Thoracic aorta (tissue), 2 donors: ENCODE data around the gene MOGAT1. TPM values are rescaled to one million over a fixed set of nuclear protein-coding genes. Genes with fewer than 3 reads are reported as not detected.

Experiments used
- ATAC-seq: fragments of 150-250 bp; one replicate; pipeline ENCODE4 v1.8.0; 2017; ENCODE audit warnings: low read depth; ENCODE audit not compliant: insufficient number of reproducible peaks, low FRiP score
- DNase-seq: peaks from one replicate; pipeline ENCODE4 v3.0.0-alpha.2; 2020; ENCODE audit warnings: low spot score
- H3K27ac ChIP-seq, 2 donors: fragments of 200-600 bp; sonication (generic); 1 replicate in 1 of 2; 2 replicates in 1 of 2; pipeline ENCODE4 v1.5.1; 2016; ENCODE audit warnings: mild to moderate bottlenecking in 2 of 2, moderate library complexity in 2 of 2
- H3K27me3 ChIP-seq: fragments of 200-600 bp; sonication (generic); replicated peaks from 2 replicates; pipeline ENCODE4 v1.6.0; 2016; ENCODE audit warnings: mild to moderate bottlenecking; ENCODE audit not compliant: insufficient read depth
- H3K36me3 ChIP-seq: fragments of 200-600 bp; sonication (generic); one replicate; pipeline ENCODE4 v1.5.1; 2016
- H3K4me1 ChIP-seq, 2 donors: fragments of 200-600 bp; sonication (generic); 1 replicate in 1 of 2; 2 replicates in 1 of 2; pipeline versions ENCODE4 v1.5.1 to v1.6.0; 2016; ENCODE audit warnings: low read depth in 2 of 2, mild to moderate bottlenecking in 1 of 2; ENCODE audit not compliant: control insufficient read depth in 1 of 2
- H3K4me3 ChIP-seq: fragments of 200-600 bp; sonication (generic); 2 replicates; pipeline ENCODE4 v1.5.1; 2016; ENCODE audit warnings: mild to moderate bottlenecking
- H3K9me3 ChIP-seq: fragments of 200-600 bp; sonication (generic); 2 replicates; pipeline ENCODE4 v1.5.1; 2016
- CTCF ChIP-seq: fragments of 200-600 bp; sonication (generic); IDR thresholded peaks from one replicate; pipeline ENCODE4 v1.5.1; 2019; ENCODE audit warnings: antibody characterized with exemption
- total RNA-seq, 2 donors: library from RNA; depleted of rRNA; stranded (reverse); fragments of >200 nt; gene quantifications; one replicate each; pipeline versions ENCODE4 v1.1.0 to v1.2.3, GENCODE V29; 2016

MOGAT1 gene
- total RNA-seq, 2 donors from 2014 or later: not detected

GRCh38 chr2:222756362-222756831 lies 84.9 kb downstream of the MOGAT1 start:
- H3K4me3 ChIP-seq: no peak overlapping the region
- no peak for ATAC-seq

GRCh38 chr2:222756951-222757650 lies 85.6 kb downstream of the MOGAT1 start:
- no peaks in the 10 kb centered on the region for H3K27me3 ChIP-seq
- ATAC-seq (no peak), DNase-seq (no peak)
- no peak overlapping the region for H3K27ac ChIP-seq
- peaks cover 16 to 27% of the 10 kb centered on the region in 2 donors for H3K4me1 ChIP-seq
- no peaks in the 10 kb centered on the region for H3K9me3 ChIP-seq
- H3K36me3 ChIP-seq: no peaks in the 10 kb centered on the region
- TF ChIP-seq CTCF: no peak
- H3K4me3 ChIP-seq: no peak overlapping the region

More at GRCh38 chr2:222756362-222756831, 84.9 kb downstream of the MOGAT1 start:
- H3K27me3 ChIP-seq: no peaks in the 10 kb centered on the region
- H3K27ac ChIP-seq: no peak overlapping the region
- H3K4me1 ChIP-seq: peaks cover 16 to 29% of the 10 kb centered on the region in 2 donors
- H3K36me3 ChIP-seq: no peaks in the 10 kb centered on the region
- DNase-seq: no peak
- no peaks in the 10 kb centered on the region for H3K9me3 ChIP-seq
- no peak for TF ChIP-seq CTCF

Other genes with a start within 250 kb of the MOGAT1 start
- under 1 TPM in 1 of 2 donors, not detected in 1; 0.28 TPM for gene SGPP2, start 247.1 kb upstream of the MOGAT1 start, total RNA-seq
- gene FARSB, start 15.6 kb upstream of the MOGAT1 start, total RNA-seq: 10 to 100 TPM in 1 of 2 donors, 1 to 10 TPM in 1; 7.3 to 11.1 TPM
- 10 to 100 TPM; 65.1 to 79.0 TPM for gene ACSL3, start 189.4 kb downstream of the MOGAT1 start, total RNA-seq